Pancreas (tissue), 10 donors: ENCODE results near the gene WWOX. TPM values are rescaled to one million over a fixed set of nuclear protein-coding genes. Genes with fewer than 3 reads are reported as not detected.

Experiments
- ATAC-seq, 4 donors: fragments of 200-7000 bp; cut with Tn5 transposase; one replicate each; pipeline versions ENCODE4 v1.8.0 to v1.9.1; 2020; ENCODE audit warnings: mild to moderate bottlenecking in 4 of 4, moderate library complexity in 4 of 4
- DNase-seq, 6 donors: peaks; one replicate each; pipeline ENCODE4 v3.0.0-alpha.2; 2020
- FAIRE-seq: peaks from 2 replicates; lab custom pipeline; 2012; peaks lifted over from hg19 to GRCh38; lab: Jason Lieb, UNC
- H3K27ac ChIP-seq, 4 donors: fragments of 200-600 bp; sonication (generic); 1 replicate in 3 of 4; 2 replicates in 1 of 4; pipeline versions ENCODE4 v1.5.0 to v1.8.0; 2020
- H3K27me3 ChIP-seq, 4 donors: fragments of 200-600 bp; one replicate each; pipeline ENCODE4 v1.8.0; 2021
- H3K36me3 ChIP-seq, 3 donors: fragments of 200-600 bp; sonication (generic) in 1 of 3; one replicate each; pipeline versions ENCODE4 v1.5.0 to v1.8.0; 2020 to 2021
- H3K4me1 ChIP-seq, 3 donors: fragments of 200-600 bp; one replicate each; pipeline ENCODE4 v1.8.0; 2021
- H3K4me3 ChIP-seq, 4 donors: fragments of 200-600 bp; sonication (generic) in 2 of 4; one replicate each; pipeline versions ENCODE4 v1.5.0 to v1.8.0; 2020 to 2021
- H3K9me3 ChIP-seq, 4 donors: fragments of 200-600 bp; one replicate each; pipeline ENCODE4 v1.8.0; 2021
- CTCF ChIP-seq, 4 donors: fragments of 200-600 bp; sonication (generic) in 3 of 4; IDR thresholded peaks; one replicate each; pipeline versions ENCODE4 v1.5.0 to v1.8.0; 2021; ENCODE audit warnings: antibody characterized with exemption in 4 of 4
- WGBS, 2 donors: extraction: QIAGEN DNeasy Blood & Tissue Kit; methylation state at CpG; one replicate each; pipeline ENCODE4 v1.1.7; 2013; 5-methylcytosine and 5-hydroxymethylcytosine counted together
- intact Hi-C, 3 donors: fragments of 100-400 bp; cut with DNase I; formaldehyde crosslinking; loops; one replicate each; pipeline versions ENCODE4 v1.11.1 to v1.14.2; 2022
- polyA plus RNA-seq, 2 donors: library from polyadenylated mRNA; stranded (reverse); fragments of 200-250 nt; gene quantifications; one replicate each; pipeline ENCODE4 v1.2.3, GENCODE V29; 2013
- total RNA-seq, 6 donors: library from RNA; stranded (reverse); fragmentation: NEBNext Ultra II Directional in 4 of 6; extraction: Animal tissue kit (Norgen Biotek cat#: 25700) in 4 of 6; gene quantifications; one replicate each; pipeline versions ENCODE4 v1.2.1 to v1.2.4, GENCODE V29; 2021 to 2023
- donor health status: healthy with polysubstance abuse.
- donor health status: DM: no; HTN: no; CAD: no; lungs with moderate emphysema.
- donor health status: DM: no; HTN: no; CAD: no.
- donor health status: control.
- donor health status: control.
- donor health status: Bipolar disorder and iron deficiency.
- donor health status: DM: yes; HTN: yes; CAD: no.
- donor health status: DM: no; HTN: no; CAD: no.
- donor health status: DM: no; HTN: no; CAD: no.
- donor health status: DM: yes; HTN: yes; CAD: no.

Gene WWOX
- total and polyA plus RNA-seq, 8 donors = 6.8 to 14.4 (median 10.8) TPM

GRCh38 chr16:78348068-78348467, 248.6 kb downstream of the WWOX start:
- no peak for FAIRE-seq
- no peaks in the 10 kb centered on the region for H3K9me3 ChIP-seq
- no peak overlapping the region for H3K27ac ChIP-seq
- H3K27me3 ChIP-seq = no peaks in the 10 kb centered on the region
- no peaks in the 10 kb centered on the region for H3K4me1 ChIP-seq
- no peak for TF ChIP-seq CTCF (IDR thresholded peaks at IDR 0.05)
- no peak for ATAC-seq
- DNase-seq = no peak
- no peaks in the 10 kb centered on the region for H3K36me3 ChIP-seq
- intact Hi-C loops = no loop called here
- 97 to 100% methylated on average over 3 of the region's 3 CpGs for WGBS, 2 donors
- no peak overlapping the region for H3K4me3 ChIP-seq

- 93 to 99% methylated on average over 9 of the region's 9 CpGs for WGBS, 2 donors
- H3K4me1 ChIP-seq = no peaks in the 10 kb centered on the region
- no peak overlapping the region for H3K4me3 ChIP-seq
- no peaks in the 10 kb centered on the region for H3K27me3 ChIP-seq
- intact Hi-C loops = no loop called here
- H3K27ac ChIP-seq = no peak overlapping the region
- FAIRE-seq (no peak), ATAC-seq (no peak), DNase-seq (no peak)
- H3K9me3 ChIP-seq = no peaks in the 10 kb centered on the region
- TF ChIP-seq CTCF (IDR thresholded peaks at IDR 0.05) = no peak
- H3K36me3 ChIP-seq = no peaks in the 10 kb centered on the region
Observed at GRCh38 chr16:78348886-78349285, 249.4 kb downstream of the WWOX start.

- 90 to 93% methylated on average over 1 of the region's 1 CpG for WGBS, 2 donors
- no peak for TF ChIP-seq CTCF (IDR thresholded peaks at IDR 0.05)
- Histone ChIP-seq H3K27me3 (no peaks in the 10 kb centered on the region), H3K36me3 (no peaks in the 10 kb centered on the region), H3K4me3 (no peak overlapping the region), H3K9me3 (no peaks in the 10 kb centered on the region), H3K27ac (no peak overlapping the region), H3K4me1 (no peaks in the 10 kb centered on the region)
- ATAC-seq (no peak), DNase-seq (no peak), FAIRE-seq (no peak)
- intact Hi-C loops = no loop called here
Observed at GRCh38 chr16:78352184-78352583, 252.7 kb downstream of the WWOX start.

- DNase-seq (no peak), ATAC-seq (peak in 1 of 4 donors; percentile 48), FAIRE-seq (no peak)
- no peak for TF ChIP-seq CTCF (IDR thresholded peaks at IDR 0.05)
- H3K36me3 ChIP-seq = no peaks in the 10 kb centered on the region
- no peaks in the 10 kb centered on the region for H3K27me3 ChIP-seq
- H3K27ac ChIP-seq = no peak overlapping the region
- no peak overlapping the region for H3K4me3 ChIP-seq
- H3K9me3 ChIP-seq = no peaks in the 10 kb centered on the region
- WGBS, 2 donors = 55 to 57% methylated on average over 9 of the region's 9 CpGs
- H3K4me1 ChIP-seq = no peaks in the 10 kb centered on the region
- intact Hi-C loops = no loop called here
Observed at GRCh38 chr16:78353640-78354275, 254.3 kb downstream of the WWOX start.

- FAIRE-seq = no peak
- no peak for DNase-seq
- intact Hi-C loops = loop anchor here in 1 of 3 donors (5.0 kb wide), 1 partner anchor 45 kb away; no protein-coding TSS in a partner anchor
- no peak overlapping the region for H3K4me3 ChIP-seq
- no peaks in the 10 kb centered on the region for H3K4me1 ChIP-seq
- H3K36me3 ChIP-seq = no peaks in the 10 kb centered on the region
- H3K27me3 ChIP-seq = no peaks in the 10 kb centered on the region
- H3K27ac ChIP-seq = no peak overlapping the region
- H3K9me3 ChIP-seq = no peaks in the 10 kb centered on the region
- ATAC-seq = no peak
- 77 to 86% methylated on average over 6 of the region's 6 CpGs for WGBS, 2 donors
- TF ChIP-seq CTCF (IDR thresholded peaks at IDR 0.05) = no peak
Observed at GRCh38 chr16:78362524-78363135, 263.2 kb downstream of the WWOX start.
